Measurements from ENCODE around the gene CD68.

CD68 gene

GRCh38 chr17:7548585-7549400, 30.6 kb upstream of the CD68 start, which contains the start of gene TNFSF12:
TNFSF12 (plus strand) TSS chr17:7549058; CDS start chr17:7549154, 96 bp downstream.
- DNase-seq (ENCODE audit: low read depth): no peak
- TF ChIP-seq, protein P1, sequence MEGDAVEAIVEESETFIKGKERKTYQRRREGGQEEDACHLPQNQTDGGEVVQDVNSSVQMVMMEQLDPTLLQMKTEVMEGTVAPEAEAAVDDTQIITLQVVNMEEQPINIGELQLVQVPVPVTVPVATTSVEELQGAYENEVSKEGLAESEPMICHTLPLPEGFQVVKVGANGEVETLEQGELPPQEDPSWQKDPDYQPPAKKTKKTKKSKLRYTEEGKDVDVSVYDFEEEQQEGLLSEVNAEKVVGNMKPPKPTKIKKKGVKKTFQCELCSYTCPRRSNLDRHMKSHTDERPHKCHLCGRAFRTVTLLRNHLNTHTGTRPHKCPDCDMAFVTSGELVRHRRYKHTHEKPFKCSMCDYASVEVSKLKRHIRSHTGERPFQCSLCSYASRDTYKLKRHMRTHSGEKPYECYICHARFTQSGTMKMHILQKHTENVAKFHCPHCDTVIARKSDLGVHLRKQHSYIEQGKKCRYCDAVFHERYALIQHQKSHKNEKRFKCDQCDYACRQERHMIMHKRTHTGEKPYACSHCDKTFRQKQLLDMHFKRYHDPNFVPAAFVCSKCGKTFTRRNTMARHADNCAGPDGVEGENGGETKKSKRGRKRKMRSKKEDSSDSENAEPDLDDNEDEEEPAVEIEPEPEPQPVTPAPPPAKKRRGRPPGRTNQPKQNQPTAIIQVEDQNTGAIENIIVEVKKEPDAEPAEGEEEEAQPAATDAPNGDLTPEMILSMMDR (IDR thresholded peaks at IDR 0.05; ENCODE audit: control insufficient read depth, insufficient read depth, low read depth, low read length, missing control alignments): peak; percentile 13
- H3K4me3 ChIP-seq (ENCODE audit: control insufficient read depth, low read depth, low read length): peak within 1 kb of the TSS; percentile 60

DNA sequence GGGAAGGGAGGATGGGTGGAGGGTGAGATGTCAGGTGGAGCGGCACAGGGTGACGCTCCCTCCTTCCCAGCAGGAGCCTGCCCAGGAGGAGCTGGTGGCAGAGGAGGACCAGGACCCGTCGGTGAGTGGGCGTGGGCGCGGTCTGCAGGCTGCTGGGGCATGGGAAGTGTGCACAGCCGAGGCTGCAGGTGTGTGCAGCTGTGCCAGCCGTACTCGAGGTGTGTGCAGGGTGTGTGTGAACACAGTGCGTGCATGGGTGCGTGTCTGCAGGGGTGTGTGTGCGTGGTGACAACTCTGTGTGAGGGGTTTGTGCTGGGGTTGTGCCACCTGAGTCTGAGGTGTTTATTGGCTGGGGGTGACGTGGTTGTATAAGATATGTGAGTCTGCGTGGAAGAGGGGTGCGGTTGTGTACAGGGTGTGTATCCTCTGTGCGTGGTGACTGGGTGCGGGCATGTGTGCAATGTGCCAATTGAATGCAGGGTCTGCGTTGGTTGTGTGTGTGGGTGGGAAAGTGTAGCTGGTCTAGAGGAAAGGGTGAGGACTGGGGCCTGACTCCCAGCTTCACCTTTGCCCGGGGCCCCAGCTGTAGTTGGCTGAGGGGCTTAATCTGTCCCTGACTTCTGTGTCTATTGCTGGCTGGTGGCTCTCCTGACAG, 29.9 kb upstream of the CD68 start:
- no peak for DNase-seq (ENCODE audit: low read depth)
- TF ChIP-seq, protein P1 (IDR thresholded peaks at IDR 0.05; ENCODE audit: control insufficient read depth, insufficient read depth, low read depth, low read length, missing control alignments): no peak
- H3K4me3 ChIP-seq (ENCODE audit: control insufficient read depth, low read depth, low read length): peak overlapping the region; percentile 60

DNA sequence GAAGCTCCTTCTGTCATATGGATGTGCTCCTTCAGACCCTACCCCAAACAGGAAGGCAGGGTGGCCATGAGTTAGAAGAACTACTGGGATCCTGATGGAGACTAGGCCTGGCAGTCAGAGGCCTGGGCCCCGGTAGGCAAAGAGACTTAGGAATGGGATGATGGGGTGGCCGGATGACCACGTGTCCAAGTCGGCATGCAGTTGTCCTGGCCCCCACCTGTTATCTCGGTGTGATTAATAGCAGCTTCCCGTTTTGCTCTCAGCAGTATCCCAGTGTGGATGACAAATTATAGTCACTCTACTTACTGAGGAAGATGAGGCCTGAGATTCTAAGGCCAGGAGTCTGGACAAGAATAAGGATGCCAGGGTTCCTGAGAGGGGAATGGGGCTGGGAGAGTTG, 29.1 kb upstream of the CD68 start:
- H3K4me3 ChIP-seq (ENCODE audit: control insufficient read depth, low read depth, low read length): no peak overlapping the region
- DNase-seq (ENCODE audit: low read depth): no peak
- TF ChIP-seq, protein P1 (IDR thresholded peaks at IDR 0.05; ENCODE audit: control insufficient read depth, insufficient read depth, low read depth, low read length, missing control alignments): no peak

DNA sequence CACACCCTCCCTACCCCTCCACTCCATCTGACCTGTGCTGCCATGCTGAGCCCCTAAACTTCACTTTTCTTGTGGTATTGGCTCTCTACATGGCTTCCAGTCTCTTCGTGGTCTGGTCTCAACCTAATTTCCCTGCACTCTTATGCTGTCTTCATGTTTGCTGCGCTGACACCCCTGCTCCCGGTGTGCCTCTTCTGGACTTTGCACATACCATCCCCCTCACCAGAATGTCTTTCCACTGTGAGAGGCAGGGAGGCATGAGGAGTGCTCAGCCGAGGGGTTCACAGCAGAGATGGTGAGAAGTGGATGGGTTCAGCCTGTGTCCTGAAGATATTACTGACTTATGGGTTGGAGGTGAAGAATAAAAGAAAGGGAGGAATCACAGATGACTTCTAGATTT, 28.0 kb upstream of the CD68 start:
- no peak for DNase-seq (ENCODE audit: low read depth)
- TF ChIP-seq, protein P1 (IDR thresholded peaks at IDR 0.05; ENCODE audit: control insufficient read depth, insufficient read depth, low read depth, low read length, missing control alignments): no peak
- H3K4me3 ChIP-seq (ENCODE audit: control insufficient read depth, low read depth, low read length): no peak overlapping the region

GRCh38 chr17:7552621-7553051, 26.8 kb upstream of the CD68 start:
- H3K4me3 ChIP-seq (ENCODE audit: control insufficient read depth, low read depth, low read length): no peak overlapping the region
- TF ChIP-seq, protein P1 (IDR thresholded peaks at IDR 0.05; ENCODE audit: control insufficient read depth, insufficient read depth, low read depth, low read length, missing control alignments): no peak
- DNase-seq (ENCODE audit: low read depth): no peak

DNA sequence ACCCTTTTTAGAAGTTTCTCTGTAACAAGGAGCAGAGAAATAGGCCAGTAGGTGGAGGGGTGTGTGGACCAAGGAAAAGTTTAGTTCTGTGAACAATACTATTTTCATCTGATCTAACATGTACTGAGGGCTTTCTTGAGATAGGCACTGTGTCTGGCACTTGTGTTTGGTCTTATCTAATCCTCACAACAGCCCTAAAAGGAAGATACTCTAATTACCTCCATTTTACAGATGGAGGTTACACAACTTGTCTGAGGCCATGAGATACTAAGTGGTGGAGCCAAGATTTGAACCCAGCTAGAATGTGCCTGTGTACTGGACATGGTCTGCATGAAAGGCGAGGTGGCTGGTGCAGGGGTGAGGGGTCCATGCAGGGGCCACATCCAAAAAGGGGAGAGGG, 26.1 kb upstream of the CD68 start:
- DNase-seq (ENCODE audit: low read depth): no peak
- TF ChIP-seq, protein P1 (IDR thresholded peaks at IDR 0.05; ENCODE audit: control insufficient read depth, insufficient read depth, low read depth, low read length, missing control alignments): no peak
- no peak overlapping the region for H3K4me3 ChIP-seq (ENCODE audit: control insufficient read depth, low read depth, low read length)

All from AG09309 (cell line).